ENCODE data around the gene CX3CR1. TPM values are rescaled to one million over a fixed set of nuclear protein-coding genes. Genes with fewer than 3 reads are reported as not detected.
A peak's percentile ranks its signal among the peaks of the same experiment; 100 is the strongest.

The CX3CR1 gene
- total and polyA plus RNA-seq, 10 of the 15 experiments (the other 5 are each of a cell fraction or from before 2014, with no cell fraction given) = 0.05 to 0.53 (median 0.15) TPM

- TF ChIP-seq ZNF217 (IDR thresholded peaks at IDR 0.05) = no peak
- peak; percentile 78 for TF ChIP-seq FOXM1 (IDR thresholded peaks at IDR 0.05; ENCODE audit: low read depth, low read length)
- TF ChIP-seq CHD4 (IDR thresholded peaks at IDR 0.05) = no peak
- no peak for TF ChIP-seq SIX5 (IDR thresholded peaks at IDR 0.05; ENCODE audit: low read depth, low read length, severe bottlenecking)
- no peak for TF ChIP-seq RAD21 (IDR thresholded peaks at IDR 0.05; ENCODE audit: insufficient read depth, low read depth, low read length)
- peak; percentile 84 for TF ChIP-seq MTA2 (IDR thresholded peaks at IDR 0.05; ENCODE audit: low read depth)
- TF ChIP-seq IRF4 (IDR thresholded peaks at IDR 0.05; ENCODE audit: low read depth, low read length) = peak; percentile 99
- no peak for TF ChIP-seq REST (IDR thresholded peaks at IDR 0.05; ENCODE audit: low read depth, low read length)
- no peak for TF ChIP-seq BRCA1 (IDR thresholded peaks at IDR 0.05; ENCODE audit: low read depth, low read length)
- TF ChIP-seq NR2F1 (conservative IDR thresholded peaks at IDR 0.05) = no peak
- TF ChIP-seq POLR2AphosphoS5 (IDR thresholded peaks at IDR 0.05; ENCODE audit: low read length) = no peak
- TF ChIP-seq ZBED1 (IDR thresholded peaks at IDR 0.05; ENCODE audit: borderline replicate concordance) = no peak
- TF ChIP-seq ZNF592 (IDR thresholded peaks at IDR 0.05) = no peak
- TF ChIP-seq ZBTB40 (IDR thresholded peaks at IDR 0.05; ENCODE audit: borderline replicate concordance) = no peak
- no peak for TF ChIP-seq POLR2AphosphoS2 (IDR thresholded peaks at IDR 0.05; ENCODE audit: low read depth, low read length)
- TF ChIP-seq JUNB (IDR thresholded peaks at IDR 0.05) = peak; percentile 78
- no peak for TF ChIP-seq SMC3 (IDR thresholded peaks at IDR 0.05; ENCODE audit: borderline replicate concordance, low read length)
- TF ChIP-seq CHD1 (IDR thresholded peaks at IDR 0.05; ENCODE audit: low read depth, low read length) = no peak
- no peak for TF ChIP-seq SUZ12 (IDR thresholded peaks at IDR 0.05; ENCODE audit: unreplicated experiment)
- TF ChIP-seq HDGF (IDR thresholded peaks at IDR 0.05) = 0 out of 2 replicates have a peak, but pooled peaks have one; percentile 20
- TF ChIP-seq CBFB (IDR thresholded peaks at IDR 0.05; ENCODE audit: low read depth) = peak; percentile 98
Measured at GRCh38 chr3:39216176-39216790, 63.6 kb downstream of the CX3CR1 start (continued).
